HUES64 (cell line): ENCODE measurements around the gene DHRS9.
"Not testable (repeated sequence)": the region's sequence is repeated elsewhere in the genome, so short reads cannot be mapped to it uniquely, and the experiment has no call there.

Experiments used
- H3K27ac ChIP-seq: 2 replicates; pipeline ENCODE4 v1.7.0; 2013; ENCODE audit warnings: low read depth, low read length, inconsistent platforms
- H3K27me3 ChIP-seq: 2 replicates; pipeline ENCODE4 v1.6.1; 2013; ENCODE audit warnings: mild to moderate bottlenecking, low read length; ENCODE audit not compliant: insufficient read depth
- H3K36me3 ChIP-seq: 2 replicates; pipeline ENCODE4 v1.6.1; 2013; ENCODE audit warnings: mild to moderate bottlenecking, low read length; ENCODE audit not compliant: insufficient read depth
- H3K4me1 ChIP-seq: 2 replicates; pipeline ENCODE4 v1.6.1; 2013; ENCODE audit warnings: mild to moderate bottlenecking, low read length, moderate library complexity; ENCODE audit not compliant: insufficient read depth
- H3K4me3 ChIP-seq: 2 replicates; pipeline ENCODE4 v1.5.1; 2013; ENCODE audit warnings: mild to moderate bottlenecking, low read length, moderate library complexity
- H3K9ac ChIP-seq: 2 replicates; pipeline ENCODE4 v1.6.1; 2013; ENCODE audit warnings: mild to moderate bottlenecking, low read depth, low read length
- H3K9me3 ChIP-seq: 2 replicates; pipeline ENCODE4 v1.6.1; 2013; ENCODE audit warnings: low read depth, low read length; ENCODE audit not compliant: insufficient read depth
- WGBS: fragments of 150-250, 120-280 bp; methylation state at CpG from one replicate; pipeline ENCODE4 v1.1.7; 2013; ENCODE audit warnings: missing lambda C conversion rate; 5-methylcytosine and 5-hydroxymethylcytosine counted together

The DHRS9 gene

GRCh38 chr2:169116327-169116726 lies 47.0 kb downstream of the DHRS9 start:
- Histone ChIP-seq H3K4me3 (no peak overlapping the region), H3K9me3 (no peaks in the 10 kb centered on the region), H3K9ac (no peak overlapping the region), H3K36me3 (no peaks in the 10 kb centered on the region), H3K27ac (no peak overlapping the region), H3K27me3 (no peaks in the 10 kb centered on the region), H3K4me1 (0 out of 2 replicates have a peak, but pooled peaks cover 6% of the 10 kb centered on the region)
- 88% methylated on average over 2 of the region's 2 CpGs for WGBS

DNA sequence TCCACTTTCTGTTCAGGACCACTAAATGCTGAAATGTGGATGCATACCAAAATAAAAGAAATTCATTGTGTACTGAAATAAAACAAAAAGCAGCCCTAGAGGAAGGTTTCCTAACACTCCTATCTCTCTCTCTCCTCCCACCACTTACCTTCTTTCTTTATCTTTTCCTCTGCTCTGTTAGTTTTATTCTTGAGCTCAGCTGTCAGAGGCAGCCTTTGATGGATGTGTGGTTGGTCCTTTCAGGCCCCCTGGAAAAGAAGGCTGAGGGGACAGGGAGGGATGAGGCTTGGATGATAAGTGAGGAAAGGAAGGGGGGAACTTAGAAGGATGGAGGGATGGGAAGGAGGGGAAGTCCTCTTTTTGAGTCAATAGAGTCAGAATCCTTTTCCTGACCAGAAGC lies 47.6 kb downstream of the DHRS9 start:
- H3K9ac ChIP-seq, result no peak overlapping the region
- 0 out of 2 replicates have a peak, but pooled peaks cover 6% of the 10 kb centered on the region for H3K4me1 ChIP-seq
- no peaks in the 10 kb centered on the region for H3K36me3 ChIP-seq
- H3K9me3 ChIP-seq, result no peaks in the 10 kb centered on the region
- H3K27ac ChIP-seq, result no peak overlapping the region
- H3K27me3 ChIP-seq, result no peaks in the 10 kb centered on the region
- H3K4me3 ChIP-seq, result no peak overlapping the region

DNA sequence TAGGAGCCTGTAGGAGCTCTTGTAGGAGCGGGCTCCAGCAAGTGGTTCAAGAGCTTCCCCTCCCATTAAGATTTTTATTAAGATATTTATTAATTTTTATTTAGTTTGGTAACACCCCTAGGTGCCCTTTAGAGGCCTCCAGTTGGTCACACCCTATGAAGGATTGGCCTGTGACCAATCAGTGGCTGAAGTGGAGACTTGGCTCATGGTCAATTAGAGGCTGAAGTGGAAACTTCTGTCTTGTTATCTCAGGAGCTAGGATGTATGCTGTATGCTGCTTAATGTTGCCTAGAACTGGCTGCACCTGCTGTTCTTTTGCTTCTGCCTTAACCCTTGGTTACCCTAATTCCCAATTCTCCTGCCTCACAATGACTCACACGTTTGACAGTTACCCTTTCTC lies 48.7 kb downstream of the DHRS9 start:
- 67% methylated on average over 1 of the region's 2 CpGs for WGBS
- H3K9ac ChIP-seq, result no peak overlapping the region
- H3K4me1 ChIP-seq, result 0 out of 2 replicates have a peak, but pooled peaks cover 6% of the 10 kb centered on the region
- no peaks in the 10 kb centered on the region for H3K36me3 ChIP-seq
- no peak overlapping the region for H3K27ac ChIP-seq
- H3K9me3 ChIP-seq, result no peaks in the 10 kb centered on the region
- no peak overlapping the region for H3K4me3 ChIP-seq
- no peaks in the 10 kb centered on the region for H3K27me3 ChIP-seq

DNA sequence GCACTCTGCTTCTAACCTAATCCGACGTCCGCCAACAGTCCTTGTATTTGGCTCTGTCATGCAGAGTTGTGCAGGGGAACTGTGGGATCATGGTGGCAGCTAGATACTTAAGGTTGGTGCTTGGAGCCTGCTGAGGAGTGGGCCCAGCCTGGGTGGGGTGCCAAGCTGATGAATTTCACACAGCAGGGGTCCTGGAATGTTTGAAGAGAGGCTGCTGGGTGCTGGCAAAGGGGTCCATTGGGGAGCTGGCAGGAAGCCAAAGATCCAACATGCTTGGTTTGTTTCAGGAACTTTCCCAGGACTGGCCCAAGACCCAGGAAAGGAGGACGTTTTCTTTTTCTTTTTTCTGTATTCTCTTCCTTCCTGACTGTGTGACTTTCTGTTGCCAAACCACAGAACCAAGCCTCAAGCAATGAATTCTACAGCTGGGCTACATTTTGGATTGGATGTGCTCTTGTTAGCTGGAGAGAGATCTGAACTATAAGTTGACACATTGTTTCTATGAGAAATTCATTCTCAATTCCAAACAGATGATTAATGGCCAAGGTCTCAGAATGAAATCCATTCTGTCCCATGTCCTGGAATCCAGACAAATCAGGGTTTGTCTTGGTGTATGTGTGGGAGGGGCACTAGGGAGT lies 49.9 kb downstream of the DHRS9 start:
- H3K27me3 ChIP-seq, result no peaks in the 10 kb centered on the region
- no peak overlapping the region for H3K4me3 ChIP-seq
- no peak overlapping the region for H3K27ac ChIP-seq
- WGBS, result 87% methylated on average over 4 of the region's 4 CpGs
- H3K9ac ChIP-seq, result no peak overlapping the region
- 0 out of 2 replicates have a peak, but pooled peaks cover 6% of the 10 kb centered on the region for H3K4me1 ChIP-seq
- H3K36me3 ChIP-seq, result no peaks in the 10 kb centered on the region
- H3K9me3 ChIP-seq, result no peaks in the 10 kb centered on the region

DNA sequence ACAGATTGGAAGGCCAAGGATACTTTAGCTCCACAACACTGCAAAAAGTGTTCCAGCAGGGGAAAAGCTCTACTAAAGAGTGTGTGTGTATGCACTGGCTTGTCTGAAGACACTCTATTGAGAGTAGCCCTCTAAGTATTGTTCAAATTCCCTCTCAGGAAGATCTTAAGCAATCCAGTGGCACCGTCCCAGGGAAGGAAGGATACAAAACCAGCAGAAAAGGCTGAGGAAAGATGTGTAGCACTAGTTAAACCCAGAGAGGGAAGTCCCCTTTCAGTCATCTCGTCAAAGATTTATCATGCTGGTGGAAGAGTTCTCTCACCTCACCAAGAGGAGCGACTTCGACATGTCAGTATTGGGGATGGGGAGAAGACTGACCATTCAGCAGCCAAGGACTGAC lies 50.5 kb downstream of the DHRS9 start:
- 89% methylated on average over 4 of the region's 4 CpGs for WGBS
- no peak overlapping the region for H3K9ac ChIP-seq
- no peaks in the 10 kb centered on the region for H3K27me3 ChIP-seq
- no peaks in the 10 kb centered on the region for H3K9me3 ChIP-seq
- H3K36me3 ChIP-seq, result no peaks in the 10 kb centered on the region
- H3K4me3 ChIP-seq, result no peak overlapping the region
- H3K27ac ChIP-seq, result no peak overlapping the region
- 0 out of 2 replicates have a peak, but pooled peaks cover 6% of the 10 kb centered on the region for H3K4me1 ChIP-seq

- no peaks in the 10 kb centered on the region for H3K9me3 ChIP-seq
- WGBS, result 92% methylated on average over 5 of the region's 5 CpGs
- H3K4me3 ChIP-seq, result no peak overlapping the region
- no peaks in the 10 kb centered on the region for H3K36me3 ChIP-seq
- no peaks in the 10 kb centered on the region for H3K27me3 ChIP-seq
- no peak overlapping the region for H3K27ac ChIP-seq
- no peak overlapping the region for H3K9ac ChIP-seq
- H3K4me1 ChIP-seq, result no peaks in the 10 kb centered on the region
Measured at GRCh38 chr2:169129703-169130243, 60.4 kb downstream of the DHRS9 start.

DNA sequence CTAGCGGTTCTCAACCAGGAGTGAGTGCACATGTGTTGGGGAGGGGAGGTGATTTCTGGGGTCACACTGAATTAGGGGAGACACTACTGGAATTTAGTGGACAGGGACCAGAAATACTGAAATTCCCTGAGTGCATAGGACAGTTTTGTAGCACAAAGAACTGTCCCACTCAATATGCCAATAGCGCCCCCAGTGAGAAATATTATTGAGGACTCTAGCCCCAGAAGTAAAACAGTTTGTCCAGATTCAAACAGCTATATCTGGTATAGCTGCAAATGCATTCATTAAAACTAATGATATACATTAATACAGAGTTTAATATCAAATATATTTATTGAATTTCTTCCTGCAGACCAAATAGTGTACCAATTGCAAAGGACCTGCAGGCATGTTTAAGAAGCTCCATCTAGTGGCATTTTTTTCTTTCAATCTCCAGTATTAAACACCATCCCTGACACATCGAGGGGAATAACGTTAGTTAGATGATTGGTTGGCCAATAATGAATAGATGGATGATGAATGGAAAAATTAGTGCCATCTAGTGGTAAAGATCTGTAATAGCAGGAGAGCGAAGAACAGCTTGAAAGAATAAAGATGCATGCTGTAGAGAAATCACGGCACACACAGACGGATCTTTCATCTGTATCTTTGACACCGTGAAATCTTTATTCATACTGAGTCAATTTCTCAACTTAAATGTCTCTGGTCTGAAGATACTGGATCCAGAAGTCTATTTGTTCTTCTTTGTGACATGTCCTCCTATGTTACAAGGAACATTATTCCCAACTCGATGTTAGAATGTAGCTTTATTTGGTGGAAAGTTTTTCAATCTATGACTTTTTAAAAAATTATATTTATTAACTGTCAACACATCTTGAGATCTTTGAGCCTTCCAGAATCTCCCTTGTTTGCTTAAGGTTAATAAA lies 62.5 kb downstream of the DHRS9 start:
- Histone ChIP-seq H3K27ac (no peak overlapping the region), H3K9ac (no peak overlapping the region), H3K9me3 (no peaks in the 10 kb centered on the region), H3K36me3 (no peaks in the 10 kb centered on the region), H3K4me3 (no peak overlapping the region), H3K4me1 (0 out of 2 replicates have a peak, but pooled peaks cover under 1% of the 10 kb centered on the region), H3K27me3 (no peaks in the 10 kb centered on the region)
- 46% methylated on average over 8 of the region's 9 CpGs for WGBS

DNA sequence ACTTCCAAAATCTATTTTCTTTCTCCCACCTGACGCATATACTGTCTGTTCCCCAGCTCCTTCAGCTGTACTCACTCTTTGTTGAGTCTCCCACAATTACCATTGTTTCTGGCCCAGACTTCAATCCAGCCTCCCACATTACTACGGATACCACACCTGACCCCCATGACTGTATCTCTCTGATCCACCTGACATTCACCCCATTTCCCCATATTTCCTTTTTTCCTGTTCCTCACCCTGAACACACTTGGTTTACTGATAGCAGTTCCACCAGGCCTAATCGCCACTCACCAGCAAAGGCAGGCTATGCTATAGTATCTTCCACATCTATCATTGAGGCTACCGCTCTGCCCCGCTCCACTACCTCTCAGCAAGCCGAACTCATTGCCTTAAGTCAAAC lies 64.9 kb downstream of the DHRS9 start:
- not testable (repeated sequence) for H3K4me3 ChIP-seq, H3K9me3 ChIP-seq, H3K36me3 ChIP-seq, H3K9ac ChIP-seq, H3K27me3 ChIP-seq, H3K27ac ChIP-seq
- H3K4me1 ChIP-seq, result peaks cover 14% of the 10 kb centered on the region; the same call in 1 of the 2 replicates
- 78% methylated on average over 6 of the region's 6 CpGs for WGBS

DNA sequence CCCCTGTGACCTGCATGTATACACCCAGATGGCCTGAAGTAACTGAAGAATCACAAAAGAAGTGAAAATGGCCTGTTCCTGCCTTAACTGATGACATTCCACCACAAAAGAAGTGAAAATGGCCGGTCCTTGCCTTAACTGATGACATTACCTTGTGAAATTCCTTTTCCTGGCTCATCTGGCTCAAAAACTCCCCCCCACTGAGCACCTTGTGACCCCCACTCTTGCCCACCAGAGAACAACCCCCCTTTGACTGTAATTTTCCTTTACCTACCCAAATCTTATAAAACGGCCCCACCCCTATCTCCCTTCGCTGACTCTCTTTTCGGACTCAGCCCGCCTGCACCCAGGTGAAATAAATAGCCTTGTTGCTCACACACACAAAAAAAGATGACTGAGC lies 67.1 kb downstream of the DHRS9 start:
- H3K27ac ChIP-seq, result not testable (repeated sequence)
- WGBS, result 66% methylated on average over 4 of the region's 5 CpGs
- peaks cover 31% of the 10 kb centered on the region for H3K4me1 ChIP-seq

GRCh38 chr2:169136885-169137534 lies 67.6 kb downstream of the DHRS9 start:
- Histone ChIP-seq H3K27me3 (no peaks in the 10 kb centered on the region), H3K4me3 (no peak overlapping the region), H3K9me3 (no peaks in the 10 kb centered on the region), H3K27ac (no peak overlapping the region), H3K9ac (no peak overlapping the region), H3K4me1 (peaks cover 34% of the 10 kb centered on the region), H3K36me3 (no peaks in the 10 kb centered on the region; the same call in 1 of the 2 replicates)
- WGBS, result 73% methylated on average over 3 of the region's 3 CpGs

More for the DNA sequence above, 67.1 kb downstream of the DHRS9 start:
- not testable (repeated sequence) for H3K27me3 ChIP-seq, H3K4me3 ChIP-seq, H3K36me3 ChIP-seq, H3K9ac ChIP-seq, H3K9me3 ChIP-seq

DNA sequence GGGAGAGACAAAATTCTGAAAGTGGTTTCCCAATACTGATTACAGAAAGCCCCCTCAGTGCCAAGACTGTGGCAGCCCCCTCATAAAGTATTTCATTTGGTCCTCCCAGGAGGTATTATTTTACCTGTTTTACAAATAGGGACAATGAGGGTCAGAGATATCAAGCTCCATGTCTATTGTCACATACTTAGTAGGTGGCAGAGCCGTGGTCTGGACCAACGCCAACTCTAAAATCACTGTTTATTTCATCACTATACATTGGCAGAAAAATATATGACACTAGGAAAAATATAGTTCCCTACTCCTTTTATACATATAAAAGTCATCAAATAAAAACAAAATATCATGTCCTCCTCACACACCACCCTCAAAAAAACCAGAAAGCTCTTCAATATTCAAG lies 68.6 kb downstream of the DHRS9 start:
- no peak overlapping the region for H3K9ac ChIP-seq
- peaks cover 34% of the 10 kb centered on the region for H3K4me1 ChIP-seq
- no peak overlapping the region for H3K4me3 ChIP-seq
- H3K9me3 ChIP-seq, result no peaks in the 10 kb centered on the region
- no peaks in the 10 kb centered on the region for H3K27me3 ChIP-seq
- H3K27ac ChIP-seq, result no peak overlapping the region
- H3K36me3 ChIP-seq, result no peaks in the 10 kb centered on the region; the same call in 1 of the 2 replicates
- 100% methylated on average over 2 of the region's 2 CpGs for WGBS
